Measurements from ENCODE around the gene CACNB4.

Gene CACNB4

GRCh38 chr2:151845481-151845880 is 253.4 kb downstream of the CACNB4 start:
- DNase-seq = no peak

GRCh38 chr2:151844211-151844896 is 254.5 kb downstream of the CACNB4 start:
- DNase-seq = no peak

GRCh38 chr2:151843691-151844061 is 255.2 kb downstream of the CACNB4 start:
- DNase-seq = no peak

GRCh38 chr2:151842830-151843690 is 255.8 kb downstream of the CACNB4 start:
- DNase-seq = no peak

GRCh38 chr2:151841047-151841424 is 257.8 kb downstream of the CACNB4 start:
- DNase-seq = no peak

GRCh38 chr2:151840216-151841046 is 258.4 kb downstream of the CACNB4 start:
- peak; percentile 43 for DNase-seq

- no peak for DNase-seq
These were observed 260.9 kb downstream of the CACNB4 start for GRCh38 chr2:151837926-151838325.

GRCh38 chr2:151833984-151834383 is 264.9 kb downstream of the CACNB4 start:
- no peak for DNase-seq

GRCh38 chr2:151830961-151831360 is 267.9 kb downstream of the CACNB4 start:
- DNase-seq = no peak

- no peak for DNase-seq
These were observed 269.9 kb downstream of the CACNB4 start for GRCh38 chr2:151828890-151829324.

- DNase-seq = peak; percentile 93
These were observed 270.5 kb downstream of the CACNB4 start, which contains the start of gene ARL5A for GRCh38 chr2:151828143-151828889. Gene ARL5A, minus strand, starts transcription at chr2:151828421. Its CDS starts 245 bp downstream, at chr2:151828176.

- no peak for DNase-seq
These were observed 271.2 kb downstream of the CACNB4 start for GRCh38 chr2:151827564-151828142.

GRCh38 chr2:151826737-151827157 is 272.1 kb downstream of the CACNB4 start:
- no peak for DNase-seq

GRCh38 chr2:151824886-151825285 is 274.0 kb downstream of the CACNB4 start:
- DNase-seq = no peak

GRCh38 chr2:151823651-151824050 is 275.2 kb downstream of the CACNB4 start:
- DNase-seq = no peak

- no peak for DNase-seq
These were observed 278.9 kb downstream of the CACNB4 start for GRCh38 chr2:151819920-151820319.

- no peak for DNase-seq
These were observed 280.9 kb downstream of the CACNB4 start for GRCh38 chr2:151817929-151818328.

- no peak for DNase-seq
These were observed 282.0 kb downstream of the CACNB4 start for GRCh38 chr2:151816843-151817242.

- DNase-seq = no peak
These were observed 282.9 kb downstream of the CACNB4 start for GRCh38 chr2:151815821-151816489.

GRCh38 chr2:151810489-151810888 is 288.4 kb downstream of the CACNB4 start:
- DNase-seq = no peak

- DNase-seq = no peak
These were observed 289.8 kb downstream of the CACNB4 start for GRCh38 chr2:151809073-151809383.
